ENCODE measurements around the gene NPY5R. TPM values are rescaled to one million over a fixed set of nuclear protein-coding genes. Genes with fewer than 3 reads are reported as not detected.

NPY5R gene
- total RNA-seq, 2 donors from 2014 or later = 0.40 TPM; not detected in 1

GRCh38 chr4:163367651-163368050, 24.0 kb downstream of the NPY5R start:
- H3K27me3 ChIP-seq (replicated peaks; ENCODE audit: insufficient read depth) = no peaks in the 10 kb centered on the region
- DNase-seq (ENCODE audit: low spot score) = no peak
- no peaks in the 10 kb centered on the region for H3K36me3 ChIP-seq
- H3K4me3 ChIP-seq = no peak overlapping the region
- WGBS = 21% methylated on average over 3 of the region's 3 CpGs
- H3K27ac ChIP-seq = no peak overlapping the region
- H3K9me3 ChIP-seq = no peaks in the 10 kb centered on the region
- TF ChIP-seq CTCF (IDR thresholded peaks at IDR 0.05) = no peak
- TF ChIP-seq POLR2A (IDR thresholded peaks at IDR 0.05) = no peak
- no peak for TF ChIP-seq POLR2AphosphoS5 (IDR thresholded peaks at IDR 0.05)
- intact Hi-C loops (cut with DNase I) = no loop called here
- no peaks in the 10 kb centered on the region for H3K4me1 ChIP-seq (replicated peaks)

- TF ChIP-seq POLR2AphosphoS5 (IDR thresholded peaks at IDR 0.05) (no peak), CTCF (IDR thresholded peaks at IDR 0.05) (no peak), POLR2A (IDR thresholded peaks at IDR 0.05) (no peak)
- WGBS = 89% methylated on average over 5 of the region's 5 CpGs
- intact Hi-C loops (cut with DNase I) = no loop called here
Observed at GRCh38 chr4:163372029-163372428, 28.3 kb downstream of the NPY5R start.

GRCh38 chr4:163378661-163379060, 35.0 kb downstream of the NPY5R start:
- intact Hi-C loops (cut with DNase I) = no loop called here
- no peak overlapping the region for H3K4me3 ChIP-seq

More at GRCh38 chr4:163372029-163372428, 28.3 kb downstream of the NPY5R start:
- H3K9me3 ChIP-seq = no peaks in the 10 kb centered on the region
- no peaks in the 10 kb centered on the region for H3K36me3 ChIP-seq
- no peak overlapping the region for H3K27ac ChIP-seq
- no peak overlapping the region for H3K4me3 ChIP-seq
- H3K4me1 ChIP-seq (replicated peaks) = no peaks in the 10 kb centered on the region
- no peaks in the 10 kb centered on the region for H3K27me3 ChIP-seq (replicated peaks; ENCODE audit: insufficient read depth)
- no peak for DNase-seq (ENCODE audit: low spot score)

GRCh38 chr4:163380703-163381102, 37.0 kb downstream of the NPY5R start:
- no peaks in the 10 kb centered on the region for H3K27me3 ChIP-seq (replicated peaks; ENCODE audit: insufficient read depth)
- H3K4me1 ChIP-seq (replicated peaks) = no peaks in the 10 kb centered on the region
- no peaks in the 10 kb centered on the region for H3K9me3 ChIP-seq
- no peak overlapping the region for H3K4me3 ChIP-seq
- DNase-seq (ENCODE audit: low spot score) = no peak
- TF ChIP-seq POLR2A (IDR thresholded peaks at IDR 0.05) (no peak), POLR2AphosphoS5 (IDR thresholded peaks at IDR 0.05) (no peak), CTCF (IDR thresholded peaks at IDR 0.05) (no peak)
- 37% methylated on average over 5 of the region's 5 CpGs for WGBS
- no peaks in the 10 kb centered on the region for H3K36me3 ChIP-seq
- no peak overlapping the region for H3K27ac ChIP-seq
- intact Hi-C loops (cut with DNase I) = no loop called here

More at GRCh38 chr4:163378661-163379060, 35.0 kb downstream of the NPY5R start:
- DNase-seq (ENCODE audit: low spot score) = no peak
- TF ChIP-seq POLR2AphosphoS5 (IDR thresholded peaks at IDR 0.05) (no peak), CTCF (IDR thresholded peaks at IDR 0.05) (no peak), POLR2A (IDR thresholded peaks at IDR 0.05) (no peak)
- no peaks in the 10 kb centered on the region for H3K27me3 ChIP-seq (replicated peaks; ENCODE audit: insufficient read depth)
- no peaks in the 10 kb centered on the region for H3K4me1 ChIP-seq (replicated peaks)
- H3K27ac ChIP-seq = no peak overlapping the region
- H3K36me3 ChIP-seq = no peaks in the 10 kb centered on the region
- H3K9me3 ChIP-seq = no peaks in the 10 kb centered on the region

GRCh38 chr4:163382178-163382869, 38.6 kb downstream of the NPY5R start:
- H3K36me3 ChIP-seq = no peaks in the 10 kb centered on the region
- no peak overlapping the region for H3K27ac ChIP-seq
- 77% methylated on average over 7 of the region's 7 CpGs for WGBS
- H3K27me3 ChIP-seq (replicated peaks; ENCODE audit: insufficient read depth) = no peaks in the 10 kb centered on the region
- H3K9me3 ChIP-seq = no peaks in the 10 kb centered on the region
- no peak for DNase-seq (ENCODE audit: low spot score)
- intact Hi-C loops (cut with DNase I) = no loop called here
- H3K4me1 ChIP-seq (replicated peaks) = no peaks in the 10 kb centered on the region
- TF ChIP-seq POLR2AphosphoS5 (IDR thresholded peaks at IDR 0.05) (no peak), POLR2A (IDR thresholded peaks at IDR 0.05) (no peak), CTCF (IDR thresholded peaks at IDR 0.05) (no peak)
- no peak overlapping the region for H3K4me3 ChIP-seq

Data from prostate gland (tissue), 2 donors.